SK-N-MC (cell line): ENCODE results near the gene CSNK1E.
"Not testable (repeated sequence)": the region's sequence is repeated elsewhere in the genome, so short reads cannot be mapped to it uniquely, and the experiment has no call there.

Source experiments
- DNase-seq: peaks from one replicate; pipeline ENCODE4 v3.0.0-alpha.2; 2011; ENCODE audit warnings: low read depth, low spot score
- H3K27ac ChIP-seq: fragments of 200-600 bp; sonication (generic); 2 replicates; pipeline ENCODE4 v1.5.1; 2016; ENCODE audit warnings: mixed run types
- H3K36me3 ChIP-seq: fragments of 200-600 bp; sonication (generic); 2 replicates; pipeline ENCODE4 v1.6.1; 2017; ENCODE audit warnings: antibody characterized with exemption, low read length, mixed read lengths; ENCODE audit not compliant: insufficient read depth
- H3K4me3 ChIP-seq: fragments of 200-600 bp; sonication (generic); 2 replicates; pipeline ENCODE4 v1.5.1; 2016
- H3K9ac ChIP-seq: fragments of 200-600 bp; sonication (generic); 2 replicates; pipeline ENCODE4 v1.8.0; 2017; ENCODE audit warnings: mixed run types, mixed read lengths; ENCODE audit not compliant: insufficient read length
- H3K9me3 ChIP-seq: fragments of 200-600 bp; sonication (generic); 2 replicates; pipeline ENCODE4 v1.6.1; 2017; ENCODE audit warnings: low read depth, mild to moderate bottlenecking, antibody characterized with exemption, low read length, moderate library complexity, mixed read lengths
- EZH2 ChIP-seq: fragments of 200-600 bp; sonication (generic); IDR thresholded peaks from one replicate; pipeline ENCODE4 v1.6.1; 2017; ENCODE audit warnings: antibody characterized with exemption
- FOXP2 ChIP-seq: optimal IDR thresholded peaks from 2 replicates; pipeline ENCODE3; 2011; ENCODE audit warnings: mild to moderate bottlenecking, moderate library complexity; ENCODE audit not compliant: insufficient read depth; ENCODE audit errors: extremely low read length, control extremely low read depth
- POLR2AphosphoS5 ChIP-seq: IDR thresholded peaks from 2 replicates; pipeline ENCODE4 v1.6.1; 2012; ENCODE audit warnings: mild to moderate bottlenecking, low read depth, low read length, borderline replicate concordance

CSNK1E gene

DNA sequence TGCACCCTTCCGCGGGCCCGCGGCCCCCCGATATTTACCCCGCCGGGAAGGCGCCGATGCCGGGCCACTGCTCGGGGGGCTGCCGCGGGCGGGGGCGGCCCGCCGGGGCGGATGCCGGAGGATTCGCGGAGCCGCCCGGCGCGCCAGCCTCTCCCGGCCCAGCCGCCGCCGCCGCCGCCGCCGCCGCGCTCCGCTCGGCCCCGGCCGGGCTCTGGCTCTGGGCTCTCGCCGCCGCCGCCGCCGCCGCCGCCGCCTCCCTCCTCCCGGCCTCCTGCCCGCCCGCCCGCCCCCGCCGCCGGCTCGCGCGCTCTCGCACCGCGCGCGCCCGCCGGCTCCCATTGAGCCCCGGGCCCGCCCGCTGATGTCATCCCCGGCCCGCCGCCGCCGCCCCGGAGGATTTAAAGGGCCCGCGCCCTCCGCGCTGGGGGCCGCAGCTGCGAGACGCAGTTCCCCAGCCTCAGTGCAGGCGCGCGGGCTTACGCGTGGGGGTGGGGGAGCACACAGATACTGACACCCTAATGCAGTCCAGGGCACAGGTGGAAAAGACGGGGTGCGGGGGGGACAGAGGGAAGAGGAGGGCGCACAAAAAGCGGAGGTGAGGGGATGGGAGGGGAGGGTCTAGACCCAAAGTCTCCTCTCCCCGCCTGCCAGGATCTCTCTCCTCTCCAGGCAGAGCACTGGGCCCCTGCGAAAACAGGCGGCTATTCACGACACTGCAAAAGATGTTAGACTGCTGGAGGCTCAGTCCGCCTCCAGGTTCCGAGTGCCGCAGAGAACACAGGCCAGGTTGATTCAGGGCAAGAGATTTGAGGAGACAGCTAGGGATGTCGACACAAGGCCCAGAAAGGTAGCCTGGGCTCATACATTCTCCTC, at the start of gene CSNK1E:
Gene CSNK1E (minus strand): TSS at position 312 of the 873 bp plus-strand sequence. CDS start 3,276 bp downstream, outside the sequence.
- Histone ChIP-seq H3K27ac (peak within 1 kb of the TSS; percentile 95), H3K9me3 (no peaks in the 10 kb centered on the region), H3K36me3 (peaks cover 22% of the 10 kb centered on the region), H3K9ac (peak within 1 kb of the TSS; percentile 99), H3K4me3 (peak within 1 kb of the TSS; percentile 86)
- no peak for TF ChIP-seq FOXP2
- TF ChIP-seq POLR2AphosphoS5, result no peak; the same call in 1 of the 2 replicates
- TF ChIP-seq EZH2, result no peak
- no peak for DNase-seq

DNA sequence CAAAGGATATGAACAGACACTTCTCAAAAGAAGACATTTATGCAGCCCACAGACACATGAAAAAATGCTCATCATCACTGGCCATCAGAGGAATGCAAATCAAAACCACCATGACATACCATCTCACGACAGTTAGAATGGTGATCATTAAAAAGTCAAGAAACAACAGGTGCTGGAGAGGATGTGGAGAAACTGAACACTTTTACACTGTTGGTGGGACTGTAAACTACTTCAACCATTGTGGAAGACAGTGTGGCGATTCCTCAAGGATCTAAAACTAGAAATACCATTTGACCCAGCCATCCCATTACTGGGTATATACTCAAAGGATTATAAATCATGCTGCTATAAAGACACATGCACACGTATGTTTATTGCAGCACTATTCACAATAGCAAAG, 48.6 kb upstream of the CSNK1E start:
- not testable (repeated sequence) for H3K27ac ChIP-seq, H3K9me3 ChIP-seq, DNase-seq, H3K9ac ChIP-seq, H3K4me3 ChIP-seq, H3K36me3 ChIP-seq

DNA sequence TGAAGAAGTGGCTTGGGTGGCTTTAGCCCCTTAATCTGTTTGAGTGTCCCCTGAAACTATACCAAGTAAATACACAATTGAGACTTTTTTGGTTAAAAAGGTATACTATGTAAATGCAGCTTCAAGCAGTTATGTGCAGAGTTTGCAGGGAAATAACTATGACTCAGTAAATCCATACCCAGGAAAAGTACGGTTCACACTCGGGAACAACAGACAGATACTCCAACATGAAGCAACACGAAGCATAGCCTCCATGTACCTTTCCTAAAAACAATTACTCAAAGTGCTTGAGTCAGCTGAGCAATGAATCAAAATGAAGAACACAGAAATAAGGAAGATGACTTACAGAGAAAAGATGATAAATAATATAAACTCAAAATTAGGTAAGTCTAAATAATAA, 47.9 kb upstream of the CSNK1E start:
- H3K4me3 ChIP-seq, DNase-seq, H3K36me3 ChIP-seq, H3K27ac ChIP-seq, H3K9ac ChIP-seq, H3K9me3 ChIP-seq: not testable (repeated sequence)

DNA sequence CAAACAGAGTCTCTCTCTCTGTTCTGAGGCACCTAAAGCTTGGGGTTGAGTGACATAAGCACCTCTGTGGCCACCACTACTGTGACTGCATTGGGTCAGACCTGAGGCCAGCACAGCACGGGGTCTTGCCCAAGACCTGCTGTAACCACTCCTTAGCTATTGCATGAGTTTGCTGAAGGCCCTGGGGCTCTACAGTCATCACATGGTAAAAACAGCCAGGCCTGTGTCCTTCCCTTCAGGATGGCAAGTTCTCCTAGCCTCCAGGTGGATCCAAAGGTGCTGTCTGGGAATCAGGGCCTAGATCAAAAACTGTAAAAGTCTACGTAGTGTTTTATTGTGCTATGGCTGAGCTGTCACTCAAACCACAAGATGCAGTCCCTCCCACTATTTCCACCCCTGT, 43.3 kb upstream of the CSNK1E start:
- H3K36me3 ChIP-seq, H3K9me3 ChIP-seq, H3K9ac ChIP-seq, DNase-seq, H3K4me3 ChIP-seq, H3K27ac ChIP-seq: not testable (repeated sequence)

DNA sequence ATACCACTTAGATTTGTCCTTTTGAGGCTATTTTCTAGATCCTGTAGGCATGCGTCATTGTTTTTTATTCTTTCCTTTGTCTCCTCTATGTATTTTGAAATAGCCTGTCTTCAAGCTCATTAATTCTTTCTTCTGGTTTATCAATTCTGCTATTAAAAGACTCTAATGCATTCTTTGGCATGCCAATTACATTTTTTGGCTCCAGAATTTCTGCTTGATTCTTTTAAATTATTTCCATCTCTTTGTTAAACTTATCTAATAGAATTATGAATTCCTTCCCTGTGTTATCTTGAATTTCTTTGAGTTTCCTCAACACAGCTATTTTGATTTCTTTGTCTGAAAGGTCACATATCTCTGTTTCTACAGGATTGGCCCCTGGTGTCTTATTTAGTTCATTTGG, 42.6 kb upstream of the CSNK1E start:
- H3K9me3 ChIP-seq, H3K9ac ChIP-seq, DNase-seq, H3K36me3 ChIP-seq, H3K4me3 ChIP-seq, H3K27ac ChIP-seq: not testable (repeated sequence)

DNA sequence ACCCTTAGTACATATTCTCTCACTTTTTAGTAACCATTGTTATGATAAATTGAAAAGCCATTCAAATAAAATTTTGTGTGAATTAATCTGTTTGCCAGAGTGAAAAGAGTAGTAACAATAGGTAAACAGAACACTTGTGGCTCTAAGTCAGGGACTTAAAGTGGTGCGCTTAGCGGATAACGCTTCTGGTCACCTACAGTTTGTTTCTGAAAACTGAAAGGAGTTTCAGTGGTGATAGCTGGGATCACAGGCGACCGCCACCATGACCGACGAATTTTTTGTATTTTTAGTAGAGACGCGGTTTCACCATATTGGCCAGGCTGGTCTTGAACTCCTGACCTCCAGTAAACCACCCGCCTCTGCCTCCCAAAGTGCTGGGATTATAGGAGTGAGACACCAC, 40.7 kb upstream of the CSNK1E start:
- not testable (repeated sequence) for H3K9ac ChIP-seq, H3K27ac ChIP-seq, H3K36me3 ChIP-seq, DNase-seq, H3K4me3 ChIP-seq, H3K9me3 ChIP-seq

DNA sequence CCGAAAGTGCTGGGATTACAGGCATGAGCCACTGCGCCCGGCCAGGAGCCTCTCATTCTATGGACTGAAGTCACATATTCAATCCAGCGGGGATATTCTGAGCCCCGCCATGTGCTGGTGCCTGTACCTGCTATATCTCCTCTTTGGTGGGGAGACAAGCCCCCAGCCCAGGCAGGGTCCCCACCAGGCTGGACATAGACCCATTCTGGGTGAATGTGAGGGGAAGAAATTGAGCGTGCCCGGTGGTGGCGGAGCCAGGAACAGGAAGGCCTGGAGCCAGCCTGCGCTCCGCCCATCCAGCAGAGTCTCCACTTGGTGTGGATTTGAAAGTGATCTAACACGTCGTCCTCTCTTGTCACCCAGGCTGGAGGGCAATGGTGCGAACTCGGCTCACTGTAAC, 38.0 kb upstream of the CSNK1E start:
- TF ChIP-seq FOXP2 (no peak), POLR2AphosphoS5 (no peak), EZH2 (no peak)
- DNase-seq, result no peak
- H3K9me3 ChIP-seq, result no peaks in the 10 kb centered on the region
- H3K27ac ChIP-seq, result no peak overlapping the region
- no peak overlapping the region for H3K4me3 ChIP-seq
- no peak overlapping the region for H3K9ac ChIP-seq
- no peaks in the 10 kb centered on the region for H3K36me3 ChIP-seq

DNA sequence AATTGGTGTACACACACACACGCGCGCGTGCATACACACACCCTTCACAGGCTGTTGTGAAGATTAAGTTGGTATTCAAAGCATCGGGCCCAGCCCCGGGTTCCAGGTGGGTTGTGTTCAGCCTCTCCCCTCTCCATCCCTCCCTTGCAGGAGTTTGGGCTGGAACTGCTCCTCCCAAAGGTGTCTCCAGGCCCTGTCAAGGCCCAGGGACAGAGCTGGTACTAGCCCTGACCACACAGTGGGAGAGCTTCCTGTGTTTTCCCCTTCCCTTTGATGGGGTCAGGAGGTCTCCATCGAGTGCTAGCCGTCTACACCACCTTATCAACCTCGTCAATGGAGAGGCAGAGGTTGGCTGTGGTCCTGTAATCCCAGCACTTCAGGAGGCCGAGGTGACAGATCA, 36.5 kb upstream of the CSNK1E start:
- no peak for TF ChIP-seq POLR2AphosphoS5
- no peak for TF ChIP-seq EZH2
- TF ChIP-seq FOXP2, result no peak
- no peak for DNase-seq
- no peak overlapping the region for H3K27ac ChIP-seq

DNA sequence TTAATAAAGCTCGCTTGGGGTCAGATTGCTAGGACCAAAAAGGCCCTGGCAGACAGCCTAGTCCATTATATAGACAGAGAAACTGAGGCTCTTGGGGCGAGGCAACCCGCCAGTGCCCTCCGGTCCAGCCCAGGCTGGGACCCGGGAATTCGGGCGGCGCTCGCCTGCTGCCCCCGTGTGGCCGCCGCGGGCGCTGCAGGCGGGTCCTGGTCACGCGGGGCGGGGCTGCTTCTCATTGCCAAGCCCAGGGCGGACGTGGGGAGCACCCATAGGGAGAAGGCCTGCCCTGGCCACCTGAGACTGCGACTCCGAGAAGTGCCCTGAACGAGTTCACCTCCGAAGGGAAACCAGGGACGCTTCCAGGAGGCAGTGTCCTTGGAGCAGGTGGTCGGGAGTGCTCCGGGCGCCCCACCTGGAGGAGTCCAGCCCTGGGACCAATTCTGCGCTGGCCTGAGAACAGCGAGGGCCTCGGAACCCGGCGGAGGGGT, 36.0 kb upstream of the CSNK1E start:
- Histone ChIP-seq H3K36me3 (no peaks in the 10 kb centered on the region), H3K9me3 (no peaks in the 10 kb centered on the region), H3K4me3 (no peak overlapping the region), H3K9ac (no peak overlapping the region), H3K27ac (no peak overlapping the region)
- no peak for DNase-seq
- TF ChIP-seq FOXP2, result no peak
- no peak; the same call in 1 of the 2 replicates for TF ChIP-seq POLR2AphosphoS5
- TF ChIP-seq EZH2, result no peak

More for the DNA sequence above, 36.5 kb upstream of the CSNK1E start:
- H3K4me3 ChIP-seq, result no peak overlapping the region
- no peaks in the 10 kb centered on the region for H3K36me3 ChIP-seq
- no peak overlapping the region for H3K9ac ChIP-seq
- H3K9me3 ChIP-seq, result no peaks in the 10 kb centered on the region
